OCI-LY7 (cell line): ENCODE results near the gene GRID1. TPM values are rescaled to one million over a fixed set of nuclear protein-coding genes. Genes with fewer than 3 reads are reported as not detected.
A peak's percentile ranks its signal among the peaks of the same experiment; 100 is the strongest.

Experiments
- BruUV-seq: library from RNA; stranded (reverse); fragments of 400-500 nt; replicated peaks from 2 replicates; lab custom pipeline; 2021; lab: Mats Ljungman, UMichigan
- CTCF ChIA-PET: fragments of 300-600 bp; sonication (Branson Sonifier 250); formaldehyde crosslinking; loops from one replicate; lab custom pipeline; 2022; ENCODE audit warnings: antibody characterized with exemption; ENCODE audit not compliant: unreplicated experiment; lab: Charles Lee
- POLR2A ChIA-PET: fragments of 300-600 bp; sonication (Branson Sonifier 250); formaldehyde crosslinking; loops from one replicate; lab custom pipeline; 2022; ENCODE audit warnings: antibody characterized with exemption; lab: Charles Lee
- DNase-seq: peaks from one replicate; pipeline ENCODE4 v3.0.0-alpha.2; 2015; ENCODE audit warnings: low spot score
- H2AFZ ChIP-seq: fragments of 200-600 bp; sonication (generic), shearing (Covaris generic); 2 replicates; pipeline ENCODE4 v1.6.1; 2014; ENCODE audit warnings: mild to moderate bottlenecking, antibody characterized with exemption, low read length, moderate library complexity
- H3K27ac ChIP-seq: fragments of 200-600 bp; sonication (generic); 2 replicates; pipeline ENCODE4 v1.5.1; 2014; ENCODE audit warnings: mixed run types, low read depth, mild to moderate bottlenecking, moderate library complexity, low read length, inconsistent platforms; ENCODE audit not compliant: poor library complexity, severe bottlenecking
- H3K36me3 ChIP-seq: fragments of 200-600 bp; sonication (generic); 2 replicates; pipeline ENCODE4 v1.6.1; 2014; ENCODE audit warnings: mild to moderate bottlenecking, antibody characterized with exemption, low read length, moderate library complexity, mixed read lengths; ENCODE audit not compliant: insufficient read depth
- H3K4me1 ChIP-seq: fragments of 200-600 bp; sonication (generic); 2 replicates; pipeline ENCODE4 v1.5.1; 2014; ENCODE audit warnings: mild to moderate bottlenecking, low read length; ENCODE audit not compliant: insufficient read depth, poor library complexity, severe bottlenecking
- H3K4me2 ChIP-seq: fragments of 200-600 bp; sonication (generic); 2 replicates; pipeline ENCODE4 v1.6.1; 2014; ENCODE audit warnings: mild to moderate bottlenecking, low read length
- H3K4me3 ChIP-seq: fragments of 200-600 bp; sonication (generic); 2 replicates; pipeline ENCODE4 v1.5.1; 2014; ENCODE audit warnings: mild to moderate bottlenecking, low read depth, low read length; ENCODE audit not compliant: poor library complexity, severe bottlenecking
- H3K79me2 ChIP-seq: fragments of 200-600 bp; sonication (generic); 2 replicates; pipeline ENCODE4 v1.6.1; 2016; ENCODE audit warnings: low read depth, mild to moderate bottlenecking, low read length, moderate library complexity, mixed read lengths; ENCODE audit not compliant: insufficient read depth
- H3K9me2 ChIP-seq: fragments of 200-600 bp; sonication (generic); 2 replicates; pipeline ENCODE4 v1.6.1; 2016; ENCODE audit warnings: mild to moderate bottlenecking, low read length, mixed read lengths; ENCODE audit not compliant: insufficient read depth
- H3K9me3 ChIP-seq: fragments of 200-600 bp; sonication (generic); 2 replicates; pipeline ENCODE4 v1.6.1; 2014; ENCODE audit warnings: mild to moderate bottlenecking, mixed run types, low read length, mixed read lengths
- H4K20me1 ChIP-seq: fragments of 200-600 bp; sonication (generic); 2 replicates; pipeline ENCODE4 v1.6.1; 2014; ENCODE audit warnings: mild to moderate bottlenecking, antibody characterized with exemption, low read length, moderate library complexity, mixed read lengths; ENCODE audit not compliant: insufficient read depth
- EZH2phosphoT487 ChIP-seq: fragments of 200-600 bp; sonication (generic); IDR thresholded peaks from 2 replicates; pipeline ENCODE4 v1.6.1; 2018; ENCODE audit warnings: low read depth, borderline replicate concordance, mild to moderate bottlenecking, mixed run types, antibody characterized with exemption, low read length, moderate library complexity, mixed read lengths
- intact Hi-C: fragments of 100-400 bp; cut with micrococcal nuclease; formaldehyde crosslinking; loops from one replicate; pipeline ENCODE4 v1.10.0; 2022; ENCODE audit not compliant: unreplicated experiment
- microRNA-seq: library from miRNA; unstranded; fragments of <30 nt; microRNA quantifications from one replicate; pipeline ENCODE4 v1.2.0, GENCODE V29; 2022; ENCODE audit warnings: borderline replicate concordance
- small RNA-seq: library from RNA; depleted of rRNA; stranded (forward); fragments of <200 nt; gene quantifications from one replicate; pipeline ENCODE3, GENCODE V24; 2014
- total RNA-seq, 2 experiments: library from RNA; depleted of rRNA in 1 of 2; stranded (reverse); fragments of >200 nt in 1 of 2; shearing (Covaris generic) in 1 of 2; gene quantifications; 2 replicates each; pipeline ENCODE4 v1.2.3, GENCODE V29; 2014 to 2022
- TF ChIP-seq, protein P1 (sequence below): fragments of 200-600 bp; sonication (generic); conservative IDR thresholded peaks from 2 replicates; pipeline ENCODE4 v1.5.1; 2014; ENCODE audit warnings: mild to moderate bottlenecking, antibody characterized with exemption, low read length, moderate library complexity, mixed read lengths

GRID1 gene
- total RNA-seq, 2 experiments from 2014 or later, result 1.6 to 3.7 TPM

GRCh38 chr10:85557077-85557476, 809.5 kb downstream of the GRID1 start:
- Histone ChIP-seq H3K4me2 (no peak overlapping the region), H3K4me1 (no peaks in the 10 kb centered on the region), H3K27ac (no peak overlapping the region), H3K79me2 (no peaks in the 10 kb centered on the region), H3K36me3 (no peaks in the 10 kb centered on the region), H2AFZ (no peak overlapping the region), H4K20me1 (no peaks in the 10 kb centered on the region), H3K9me3 (no peaks in the 10 kb centered on the region), H3K9me2 (no peaks in the 10 kb centered on the region), H3K4me3 (no peak overlapping the region)
- intact Hi-C loops, result no loop called here
- no TSS peak for BruUV-seq
- ChIA-PET CTCF (no interaction called here), POLR2A (no interaction called here)
- TF ChIP-seq, protein P1, sequence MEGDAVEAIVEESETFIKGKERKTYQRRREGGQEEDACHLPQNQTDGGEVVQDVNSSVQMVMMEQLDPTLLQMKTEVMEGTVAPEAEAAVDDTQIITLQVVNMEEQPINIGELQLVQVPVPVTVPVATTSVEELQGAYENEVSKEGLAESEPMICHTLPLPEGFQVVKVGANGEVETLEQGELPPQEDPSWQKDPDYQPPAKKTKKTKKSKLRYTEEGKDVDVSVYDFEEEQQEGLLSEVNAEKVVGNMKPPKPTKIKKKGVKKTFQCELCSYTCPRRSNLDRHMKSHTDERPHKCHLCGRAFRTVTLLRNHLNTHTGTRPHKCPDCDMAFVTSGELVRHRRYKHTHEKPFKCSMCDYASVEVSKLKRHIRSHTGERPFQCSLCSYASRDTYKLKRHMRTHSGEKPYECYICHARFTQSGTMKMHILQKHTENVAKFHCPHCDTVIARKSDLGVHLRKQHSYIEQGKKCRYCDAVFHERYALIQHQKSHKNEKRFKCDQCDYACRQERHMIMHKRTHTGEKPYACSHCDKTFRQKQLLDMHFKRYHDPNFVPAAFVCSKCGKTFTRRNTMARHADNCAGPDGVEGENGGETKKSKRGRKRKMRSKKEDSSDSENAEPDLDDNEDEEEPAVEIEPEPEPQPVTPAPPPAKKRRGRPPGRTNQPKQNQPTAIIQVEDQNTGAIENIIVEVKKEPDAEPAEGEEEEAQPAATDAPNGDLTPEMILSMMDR, result no peak
- TF ChIP-seq EZH2phosphoT487, result no peak
- no peak for DNase-seq

Small RNAs within 50 kb of the gene (microRNA-seq; reads per million reads assigned to microRNA genes)
- gene MIR346, result 39.4 reads per million, percentile 41 among the genes with 10 or more reads in this experiment

Small RNAs within 50 kb of the gene (small RNA-seq; reads per million reads assigned to genes)
- gene MIR346 (not detected), gene RF02271 (not detected), gene RN7SKP238 (not detected), gene RNA5SP322 (0.63 reads per million, percentile 20 among the genes with 10 or more reads in this experiment)

Other genes starting within 250 kb of the GRID1 start
- gene WAPL, start 155.0 kb upstream of the GRID1 start, total RNA-seq (2014; rRNA removed; shearing (Covaris generic)), result 51.1 and 56.6 TPM in 2 replicates
- 68.7 and 75.7 TPM in 2 replicates for gene WAPL, start 155.0 kb upstream of the GRID1 start, total RNA-seq (2022)